GM21381 (cell line): ENCODE results near the gene RHBDD1.

ENCODE experiments used
- ATAC-seq: cut with Tn5 transposase; IDR thresholded peaks from one replicate; pipeline ENCODE4 v1.9.1; 2021; ENCODE audit warnings: mild to moderate bottlenecking, moderate library complexity; ENCODE audit not compliant: unreplicated experiment

Gene RHBDD1

GRCh38 chr2:226883296-226883795 is 47.5 kb downstream of the RHBDD1 start:
- ATAC-seq: no peak

- no peak for ATAC-seq
Measured at GRCh38 chr2:226884166-226884565, 48.3 kb downstream of the RHBDD1 start.

GRCh38 chr2:226885769-226886435 is 50.0 kb downstream of the RHBDD1 start:
- ATAC-seq: no peak

GRCh38 chr2:226887940-226888339 is 52.1 kb downstream of the RHBDD1 start:
- ATAC-seq: no peak

- no peak for ATAC-seq
Measured at GRCh38 chr2:226888378-226888965, 52.6 kb downstream of the RHBDD1 start.

- no peak for ATAC-seq
Measured at GRCh38 chr2:226888971-226889370, 53.1 kb downstream of the RHBDD1 start.

- ATAC-seq: no peak
Measured at GRCh38 chr2:226890286-226890685, 54.4 kb downstream of the RHBDD1 start.

GRCh38 chr2:226891780-226892590 is 56.1 kb downstream of the RHBDD1 start:
- ATAC-seq: no peak

- no peak for ATAC-seq
Measured at GRCh38 chr2:226892729-226893128, 56.9 kb downstream of the RHBDD1 start.

GRCh38 chr2:226893216-226893615 is 57.4 kb downstream of the RHBDD1 start:
- no peak for ATAC-seq

GRCh38 chr2:226894752-226895151 is 58.9 kb downstream of the RHBDD1 start:
- ATAC-seq: no peak

GRCh38 chr2:226895579-226895978 is 59.7 kb downstream of the RHBDD1 start:
- no peak for ATAC-seq

- no peak for ATAC-seq
Measured at GRCh38 chr2:226898121-226898520, 62.3 kb downstream of the RHBDD1 start.

- ATAC-seq: no peak
Measured at GRCh38 chr2:226898897-226899296, 63.0 kb downstream of the RHBDD1 start.

GRCh38 chr2:226902041-226902966 is 66.5 kb downstream of the RHBDD1 start:
- ATAC-seq: no peak

- no peak for ATAC-seq
Measured at GRCh38 chr2:226903179-226903578, 67.3 kb downstream of the RHBDD1 start.

- ATAC-seq: peak; percentile 39
Measured at GRCh38 chr2:226904592-226904991, 68.7 kb downstream of the RHBDD1 start.

- ATAC-seq: peak; percentile 25
Measured at GRCh38 chr2:226905718-226906117, 69.9 kb downstream of the RHBDD1 start.

- peak; percentile 81 for ATAC-seq
Measured at GRCh38 chr2:226906163-226906693, 70.4 kb downstream of the RHBDD1 start.

GRCh38 chr2:226909126-226909525 is 73.3 kb downstream of the RHBDD1 start:
- no peak for ATAC-seq
